ENCODE measurements around the gene ZNF827.

- TF ChIP-seq CTCF (IDR thresholded peaks at IDR 0.05; ENCODE audit: poor library complexity, severe bottlenecking) (no peak), EZH2 (IDR thresholded peaks at IDR 0.05; ENCODE audit: borderline replicate concordance, insufficient read depth, low read length, poor library complexity, severe bottlenecking) (no peak), EP300 (conservative IDR thresholded peaks at IDR 0.05; ENCODE audit: poor library complexity, severe bottlenecking) (no peak)
These were observed 168.5 kb downstream of the ZNF827 start for GRCh38 chr4:145770124-145770523.

Measured in neural cell (in vitro differentiated cells).